Tibial nerve (tissue), 3 donors: ENCODE data around the gene C12orf75.
"Not testable (repeated sequence)": the region's sequence is repeated elsewhere in the genome, so short reads cannot be mapped to it uniquely, and the experiment has no call there.

Experiments
- POLR2A ChIP-seq, 2 donors: fragments of 450-650 bp; IDR thresholded peaks; one replicate each; pipeline ENCODE4 v1.6.1; 2017; ENCODE audit warnings: antibody characterized with exemption in 2 of 2, mild to moderate bottlenecking in 2 of 2, moderate library complexity in 2 of 2
- TF ChIP-seq, protein P1 (sequence below), 5 experiments: fragments of 200-600 bp in 3 of 5; fragments of 450-650 bp in 2 of 5; sonication (generic) in 3 of 5; IDR thresholded peaks; one replicate each; pipeline ENCODE4 v1.5.1; 2016 to 2019; ENCODE audit warnings: antibody characterized with exemption in 5 of 5, mild to moderate bottlenecking in 3 of 5, moderate library complexity in 2 of 5

- TF ChIP-seq POLR2A (IDR thresholded peaks at IDR 0.05), result not testable (repeated sequence)
- TF ChIP-seq, protein P1, sequence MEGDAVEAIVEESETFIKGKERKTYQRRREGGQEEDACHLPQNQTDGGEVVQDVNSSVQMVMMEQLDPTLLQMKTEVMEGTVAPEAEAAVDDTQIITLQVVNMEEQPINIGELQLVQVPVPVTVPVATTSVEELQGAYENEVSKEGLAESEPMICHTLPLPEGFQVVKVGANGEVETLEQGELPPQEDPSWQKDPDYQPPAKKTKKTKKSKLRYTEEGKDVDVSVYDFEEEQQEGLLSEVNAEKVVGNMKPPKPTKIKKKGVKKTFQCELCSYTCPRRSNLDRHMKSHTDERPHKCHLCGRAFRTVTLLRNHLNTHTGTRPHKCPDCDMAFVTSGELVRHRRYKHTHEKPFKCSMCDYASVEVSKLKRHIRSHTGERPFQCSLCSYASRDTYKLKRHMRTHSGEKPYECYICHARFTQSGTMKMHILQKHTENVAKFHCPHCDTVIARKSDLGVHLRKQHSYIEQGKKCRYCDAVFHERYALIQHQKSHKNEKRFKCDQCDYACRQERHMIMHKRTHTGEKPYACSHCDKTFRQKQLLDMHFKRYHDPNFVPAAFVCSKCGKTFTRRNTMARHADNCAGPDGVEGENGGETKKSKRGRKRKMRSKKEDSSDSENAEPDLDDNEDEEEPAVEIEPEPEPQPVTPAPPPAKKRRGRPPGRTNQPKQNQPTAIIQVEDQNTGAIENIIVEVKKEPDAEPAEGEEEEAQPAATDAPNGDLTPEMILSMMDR (IDR thresholded peaks at IDR 0.05), result not testable (repeated sequence)
Measured at GRCh38 chr12:105313755-105314154, 16.7 kb upstream of the C12orf75 start.
